SH-SY5Y (cell line): ENCODE results near the gene HCAR3.

Source experiments
- GATA2 ChIP-seq: IDR thresholded peaks from 2 replicates; pipeline ENCODE4 v1.6.1; 2011; ENCODE audit warnings: mild to moderate bottlenecking, low read depth, low read length
- GATA3 ChIP-seq: IDR thresholded peaks from 2 replicates; pipeline ENCODE4 v1.6.1; 2011; ENCODE audit warnings: low read depth, mild to moderate bottlenecking, low read length, moderate library complexity

DNA sequence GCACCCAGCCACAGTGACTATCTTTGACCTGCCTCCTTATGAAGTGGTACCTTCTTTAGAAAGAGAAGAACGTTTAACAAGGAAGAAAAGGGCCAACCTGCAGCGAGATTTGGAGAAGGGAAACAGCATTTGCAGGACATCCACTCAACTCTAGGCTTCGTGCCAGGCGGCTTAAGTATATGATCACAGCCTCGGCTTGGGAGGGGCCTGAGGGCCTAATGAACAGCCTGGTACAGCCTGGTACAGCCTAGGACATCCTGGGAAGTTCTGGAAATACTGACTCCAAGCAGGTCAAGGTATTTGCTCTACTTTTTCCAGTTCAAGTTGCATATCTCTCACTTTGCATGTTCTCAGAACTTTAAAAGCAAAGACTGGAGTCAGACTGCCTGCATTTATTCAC is 29.5 kb downstream of the HCAR3 start:
- TF ChIP-seq GATA3: no peak
- TF ChIP-seq GATA2: no peak
